Measurements from ENCODE around the gene DNAI2.

DNAI2 gene, protein sequence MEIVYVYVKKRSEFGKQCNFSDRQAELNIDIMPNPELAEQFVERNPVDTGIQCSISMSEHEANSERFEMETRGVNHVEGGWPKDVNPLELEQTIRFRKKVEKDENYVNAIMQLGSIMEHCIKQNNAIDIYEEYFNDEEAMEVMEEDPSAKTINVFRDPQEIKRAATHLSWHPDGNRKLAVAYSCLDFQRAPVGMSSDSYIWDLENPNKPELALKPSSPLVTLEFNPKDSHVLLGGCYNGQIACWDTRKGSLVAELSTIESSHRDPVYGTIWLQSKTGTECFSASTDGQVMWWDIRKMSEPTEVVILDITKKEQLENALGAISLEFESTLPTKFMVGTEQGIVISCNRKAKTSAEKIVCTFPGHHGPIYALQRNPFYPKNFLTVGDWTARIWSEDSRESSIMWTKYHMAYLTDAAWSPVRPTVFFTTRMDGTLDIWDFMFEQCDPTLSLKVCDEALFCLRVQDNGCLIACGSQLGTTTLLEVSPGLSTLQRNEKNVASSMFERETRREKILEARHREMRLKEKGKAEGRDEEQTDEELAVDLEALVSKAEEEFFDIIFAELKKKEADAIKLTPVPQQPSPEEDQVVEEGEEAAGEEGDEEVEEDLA

DNA sequence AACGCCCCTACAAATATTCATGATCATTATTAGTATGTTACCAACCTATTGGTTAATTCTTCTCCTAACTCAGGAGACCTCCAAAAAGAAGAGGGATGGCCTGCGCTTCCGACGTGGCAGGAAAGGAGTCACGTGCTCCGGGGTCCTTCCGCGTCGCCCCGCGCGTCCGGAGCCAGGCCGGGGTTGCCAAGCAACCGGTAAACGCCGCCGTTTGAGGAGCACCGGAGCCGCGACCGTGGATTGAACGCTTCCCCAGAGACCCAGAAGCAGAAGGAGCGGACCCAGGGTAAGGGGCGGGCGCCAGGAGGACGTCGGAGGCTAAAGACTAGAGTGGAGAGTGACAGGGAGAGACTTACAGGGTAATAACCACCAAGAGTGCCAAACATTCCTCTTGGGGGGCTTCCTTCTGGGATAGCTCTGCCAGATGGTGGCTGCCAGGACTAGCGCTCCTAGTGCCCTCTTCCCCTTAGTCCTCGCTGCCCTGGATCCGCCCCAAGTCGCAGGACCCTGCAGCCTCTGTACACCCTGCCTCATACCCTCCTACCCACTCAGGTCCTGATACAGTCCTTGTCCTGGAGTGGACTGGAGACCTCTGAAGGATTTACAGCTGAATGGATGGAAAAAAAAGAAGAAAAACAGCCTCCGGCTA is at the start of gene DNAI2:
Gene DNAI2, plus strand, starts transcription at position 175 of the 649 bp plus-strand sequence. CDS start 7,584 bp downstream, outside the sequence.
- no peak for DNase-seq

DNA sequence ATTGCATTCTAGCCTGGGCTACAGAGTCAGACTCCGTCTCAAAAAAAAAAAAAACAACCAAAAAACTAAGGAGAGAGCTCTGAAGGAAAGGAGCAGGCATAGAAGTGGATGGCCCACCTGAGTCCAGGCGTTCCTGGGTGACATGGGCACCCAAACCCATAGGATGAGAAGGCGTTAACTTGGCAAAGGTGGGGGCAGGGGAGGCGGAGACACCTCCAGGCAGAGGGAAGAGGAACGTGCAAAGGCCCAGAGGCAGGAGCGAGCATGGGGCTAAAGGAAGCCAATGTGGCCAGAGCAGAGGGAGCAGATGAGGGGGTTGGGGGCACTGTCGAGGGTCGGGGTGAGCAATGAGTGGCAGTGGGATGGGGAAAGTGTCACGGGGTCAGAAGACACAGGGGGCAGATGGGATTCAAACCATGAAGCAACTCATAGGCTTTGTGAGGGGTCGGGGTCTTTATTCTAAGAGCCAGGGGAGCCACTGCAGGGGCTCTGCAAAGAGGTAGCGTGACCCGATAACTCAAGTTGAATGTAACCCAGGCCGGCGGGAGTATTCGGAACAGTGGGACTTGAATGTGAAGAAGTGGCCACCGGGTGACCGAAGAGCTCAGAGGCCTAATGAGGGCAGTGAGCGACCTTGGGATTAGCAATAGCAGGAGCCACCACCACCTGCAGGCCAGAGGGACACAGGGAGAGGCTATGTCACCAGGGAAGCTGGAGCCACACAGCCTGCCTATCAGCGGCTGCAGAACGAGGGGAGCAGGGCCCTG is 48.9 kb upstream of the DNAI2 start:
- no peak for DNase-seq

DNA sequence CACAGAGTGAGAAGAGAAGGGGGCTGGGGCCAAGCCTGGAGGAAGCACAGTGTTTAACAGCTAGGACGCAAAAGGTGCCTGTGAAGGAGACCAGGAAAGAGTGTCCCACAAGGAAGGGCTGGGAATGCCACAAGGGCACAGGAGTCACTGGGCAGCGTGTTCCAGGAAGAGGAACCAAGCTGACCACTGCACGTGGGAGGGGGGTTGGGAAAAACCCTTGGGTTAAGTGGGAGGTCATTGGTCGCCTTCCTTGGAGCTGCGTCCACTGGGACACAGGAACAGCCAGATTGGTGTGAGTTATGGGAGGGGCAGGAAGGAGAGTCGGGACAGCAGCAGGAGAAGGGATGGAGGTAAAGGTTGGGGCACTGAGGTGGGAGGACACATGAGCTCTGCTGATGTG is 47.8 kb upstream of the DNAI2 start:
- peak; percentile 77 to 82 for DNase-seq

DNA sequence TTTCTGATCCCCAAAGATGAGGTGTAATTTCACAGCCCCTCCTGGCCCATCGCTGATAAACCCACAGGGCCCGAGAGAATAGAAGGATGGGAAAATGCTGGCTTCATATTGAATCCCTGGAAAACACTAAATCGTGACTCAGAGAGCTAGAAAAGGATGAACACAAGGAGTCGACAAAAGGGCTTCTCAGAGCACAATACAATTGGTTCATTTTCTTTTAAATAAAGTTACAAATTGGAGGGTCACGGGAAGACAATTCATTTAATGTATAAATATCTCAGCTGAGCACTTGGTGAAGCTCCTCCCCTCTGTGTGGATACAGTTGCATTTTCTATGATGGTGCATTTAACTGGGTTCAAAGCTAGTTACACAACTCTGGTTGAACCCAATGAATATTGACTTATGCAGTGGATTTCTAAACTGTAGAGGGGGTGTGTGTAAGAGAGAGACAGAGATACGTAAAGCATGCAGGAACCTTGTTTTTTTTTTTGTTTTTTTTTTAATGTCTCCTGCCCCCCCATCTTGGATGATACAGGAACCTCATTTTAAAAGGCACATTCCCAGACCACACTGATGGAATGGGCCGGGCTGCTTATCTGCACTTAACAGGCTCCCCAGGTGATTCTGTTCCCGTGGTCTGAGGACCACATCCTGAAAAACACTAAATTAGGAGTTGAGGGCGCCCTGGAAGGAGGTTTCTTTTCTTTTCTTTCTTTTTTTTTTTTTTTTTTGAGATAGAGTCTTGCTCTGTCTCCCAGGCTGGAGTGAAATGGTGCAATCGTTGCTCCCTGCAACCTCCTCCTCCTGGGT is 46.6 kb upstream of the DNAI2 start:
- DNase-seq: no peak

DNA sequence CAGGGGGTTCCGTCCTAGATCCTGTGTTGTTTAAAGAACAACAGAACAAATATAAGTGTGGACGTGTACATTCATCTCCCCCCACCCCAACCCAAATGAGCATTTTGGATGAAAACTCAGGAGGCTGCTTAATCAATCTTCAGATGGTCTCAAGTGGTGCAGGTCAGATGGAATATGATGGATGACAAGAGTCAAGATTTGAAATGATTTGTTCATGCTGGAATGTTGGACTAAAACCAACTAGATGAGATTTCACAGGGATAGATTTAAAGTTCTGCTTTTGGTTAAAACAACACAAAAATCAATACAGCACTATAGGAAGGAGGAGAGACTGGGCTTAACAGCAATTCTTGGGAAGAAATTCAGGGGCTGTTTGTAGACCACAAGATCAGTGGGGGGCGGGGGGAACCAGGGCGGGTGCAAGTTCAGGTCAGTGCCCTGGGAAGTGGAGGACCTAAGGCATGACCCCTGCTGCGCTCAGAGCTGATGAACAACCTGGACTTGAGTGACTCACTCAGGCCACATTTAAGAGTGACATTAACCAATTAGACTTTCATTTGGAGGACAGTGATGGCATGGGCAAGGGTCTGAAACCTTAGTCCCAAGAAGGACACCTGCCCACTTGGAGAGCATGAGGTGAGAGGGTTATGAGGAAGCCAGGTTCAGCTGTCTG is 45.6 kb upstream of the DNAI2 start:
- DNase-seq: no peak

DNA sequence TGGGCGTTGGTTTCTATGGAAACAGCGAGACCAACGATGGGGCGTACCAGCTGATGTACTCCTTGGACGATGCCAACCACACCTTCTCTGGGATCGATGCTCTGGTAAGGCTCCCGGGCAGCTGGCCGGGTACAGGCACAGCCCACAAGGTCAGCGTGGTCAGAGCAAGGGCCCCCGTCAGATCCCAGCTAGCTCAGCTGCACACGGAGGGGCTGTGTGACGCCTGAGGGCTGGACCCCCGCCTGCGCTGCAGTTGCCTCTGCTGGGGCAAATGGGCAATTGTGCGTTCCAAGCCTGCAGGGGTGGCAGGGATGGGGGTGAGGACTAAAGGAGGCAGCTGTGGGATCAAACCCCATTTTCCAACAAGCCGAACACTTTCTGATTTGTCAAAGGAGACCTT is 43.1 kb upstream of the DNAI2 start:
- no peak for DNase-seq

DNA sequence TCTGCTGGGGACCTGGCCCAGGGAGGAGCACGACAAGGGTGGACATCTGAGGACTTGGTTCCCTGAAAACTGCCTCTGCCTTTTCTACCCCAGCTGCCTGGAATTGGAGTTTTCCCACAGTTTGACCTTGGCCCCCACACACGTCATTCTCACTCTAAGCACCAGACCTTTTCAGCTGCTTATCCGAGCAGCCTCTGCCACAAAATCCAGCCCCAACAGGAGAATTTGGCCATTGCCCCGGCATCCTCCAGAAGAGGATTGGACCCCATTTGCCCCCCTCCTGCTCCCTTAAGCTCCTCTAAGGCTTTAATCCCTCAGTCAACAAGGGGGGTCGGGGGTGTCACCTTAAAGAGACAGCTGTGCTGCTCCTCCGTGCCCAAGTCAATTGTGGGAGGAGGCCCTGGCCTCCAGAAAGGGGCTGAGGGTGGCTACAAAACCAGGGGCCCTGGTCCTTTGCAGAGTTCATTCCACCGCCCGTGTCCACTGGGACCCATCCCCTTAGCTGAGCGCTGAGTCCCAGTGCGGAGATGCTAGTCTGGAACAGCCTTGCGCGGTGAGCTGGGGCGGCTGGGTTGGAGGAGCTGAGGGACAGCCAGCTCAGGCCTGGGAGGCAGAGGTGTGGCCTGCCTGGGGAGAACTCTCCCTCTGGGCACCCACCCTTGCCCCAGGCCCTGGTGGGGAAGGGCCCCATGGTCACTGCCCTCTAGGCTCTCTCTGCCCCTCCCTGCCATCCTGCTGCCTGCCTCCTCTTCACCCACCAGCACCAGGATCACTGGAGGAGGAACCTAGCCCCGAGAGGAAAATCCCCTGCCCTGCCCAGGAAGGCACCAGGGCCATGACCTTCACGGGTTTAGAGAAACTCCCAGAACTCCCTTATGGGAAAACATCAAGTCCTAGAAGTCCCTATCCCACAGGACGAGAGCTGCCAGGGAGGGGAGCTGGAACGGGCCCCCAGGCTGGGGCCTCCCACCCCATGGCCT is 41.8 kb upstream of the DNAI2 start:
- DNase-seq: peak; percentile 53 to 69

DNA sequence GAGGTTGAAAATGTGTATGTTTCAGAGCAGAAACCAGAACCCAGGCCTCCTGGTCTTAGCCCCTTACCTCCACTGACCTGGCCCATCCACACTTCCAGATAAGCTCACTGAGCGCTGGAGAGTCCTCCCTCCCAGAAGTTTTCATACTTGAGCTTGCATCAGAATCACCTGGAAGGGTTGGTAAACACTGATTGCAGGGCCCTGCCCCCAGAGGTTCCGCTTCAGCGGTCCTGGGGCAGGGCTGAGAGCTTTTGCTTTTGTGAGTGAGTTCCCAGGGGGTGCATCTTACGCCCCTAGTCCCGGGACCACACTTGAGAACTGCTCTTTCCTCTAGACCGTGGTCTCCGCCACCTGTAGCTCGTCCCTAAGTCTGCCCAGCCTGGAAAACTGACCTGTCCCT is 40.1 kb upstream of the DNAI2 start:
- no peak for DNase-seq

DNA sequence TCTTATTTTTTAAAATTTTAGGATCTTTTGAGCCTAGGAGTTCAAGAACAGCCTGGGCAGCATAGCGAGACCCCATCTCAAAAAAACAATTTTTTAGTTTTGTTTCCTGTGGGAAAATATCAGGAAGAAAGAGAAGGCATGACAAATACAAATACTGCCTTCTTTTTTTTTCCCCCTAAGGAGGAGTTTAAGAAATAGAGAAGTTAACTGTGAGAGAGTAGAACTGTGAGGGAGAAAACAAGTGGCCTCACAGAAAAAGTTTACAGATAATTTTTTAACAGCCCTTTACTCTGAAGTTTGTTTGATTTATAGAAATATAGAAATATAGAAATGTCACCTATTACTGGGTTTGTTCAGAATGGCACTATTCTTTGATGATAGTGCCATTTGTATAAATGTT is 39.5 kb upstream of the DNAI2 start:
- DNase-seq: peak; percentile 58 to 63

DNA sequence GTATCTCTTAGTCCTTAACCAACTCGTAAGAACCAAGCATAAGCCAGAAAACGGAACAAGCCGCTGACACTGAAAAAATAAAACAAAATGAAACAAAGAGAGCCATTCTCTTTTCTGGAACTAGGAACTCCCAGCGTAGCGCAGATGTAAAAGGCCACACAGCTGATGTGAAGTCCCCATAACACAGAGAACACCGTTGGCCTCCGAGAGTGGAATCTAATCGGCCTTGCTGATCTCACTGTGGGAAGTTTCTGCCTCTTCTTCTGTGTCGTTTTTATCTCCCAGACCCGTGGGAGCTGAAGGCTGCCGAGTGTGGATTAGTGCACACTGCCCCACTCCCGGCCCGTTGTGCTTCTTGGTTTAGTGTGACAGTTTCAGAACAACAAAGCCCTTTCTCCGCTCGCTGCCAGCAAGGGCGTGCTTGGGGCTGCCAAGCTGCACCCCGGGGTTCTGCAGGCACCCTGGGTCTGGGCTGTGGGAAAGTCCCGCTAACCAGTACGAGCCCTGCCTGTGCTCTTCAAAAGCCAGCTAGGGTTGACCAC is 38.9 kb upstream of the DNAI2 start:
- peak; percentile 62 to 68 for DNase-seq

DNA sequence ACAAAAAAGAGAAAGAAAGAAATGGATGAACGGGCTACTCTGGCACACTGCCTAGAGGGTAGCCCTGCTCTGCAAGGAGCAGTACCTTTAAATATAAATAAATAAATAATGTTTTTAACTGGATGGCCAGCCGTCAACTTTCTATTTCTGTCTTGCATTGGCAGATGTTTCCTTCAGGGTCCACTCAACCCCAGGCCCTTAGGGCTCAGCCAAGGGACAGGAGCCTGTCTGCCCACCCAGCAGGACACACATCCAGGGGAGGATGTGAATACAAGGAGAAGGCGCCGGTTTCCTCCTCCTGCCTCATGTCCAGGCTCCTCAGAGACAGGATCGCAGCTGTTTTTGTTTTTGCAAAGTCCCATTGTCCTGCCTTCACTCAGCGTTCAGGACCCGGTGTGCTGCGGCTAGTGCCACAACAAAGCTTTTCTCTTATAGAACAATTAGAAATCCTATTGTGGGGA is 38.1 kb upstream of the DNAI2 start:
- no peak for DNase-seq

DNA sequence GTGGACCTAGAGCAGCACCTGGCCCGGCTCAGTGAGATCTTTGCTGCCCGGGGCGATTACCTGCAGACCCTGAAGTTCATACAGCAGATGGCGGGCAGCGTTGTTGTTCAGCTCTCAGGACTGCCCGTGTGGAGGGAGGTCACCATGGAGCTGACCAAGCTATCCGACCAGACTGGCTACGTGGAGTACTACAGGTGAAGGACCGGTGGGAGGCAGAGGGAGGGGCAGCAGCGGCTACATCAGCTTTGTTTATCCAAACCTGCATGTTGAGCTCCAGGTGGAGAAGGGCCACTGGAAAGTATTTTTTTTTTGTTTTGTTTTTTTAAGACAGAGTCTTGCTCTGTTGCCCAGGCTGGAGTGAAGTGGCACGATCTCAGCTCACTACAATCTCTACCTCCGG is 36.7 kb upstream of the DNAI2 start:
- no peak for DNase-seq

DNA sequence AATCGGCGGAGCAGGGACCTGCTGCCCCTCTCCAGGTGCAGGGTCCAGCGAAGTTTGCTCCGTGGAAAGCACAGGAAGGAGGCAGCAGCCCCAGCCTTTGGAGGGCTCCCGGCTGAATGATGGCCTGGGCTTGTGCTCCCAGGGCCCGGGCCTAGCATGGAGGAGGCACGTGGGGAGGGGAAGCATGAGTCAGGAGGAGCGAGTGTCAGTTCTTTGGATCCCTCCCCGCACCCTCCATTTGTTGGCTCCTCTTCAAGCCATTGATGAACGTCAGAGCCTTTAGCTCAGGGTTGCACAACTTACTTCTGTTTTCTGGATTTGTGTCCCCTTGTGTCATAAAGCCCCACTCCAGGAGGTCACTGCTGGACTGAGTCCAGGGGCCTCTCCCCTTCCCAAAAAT is 34.9 kb upstream of the DNAI2 start:
- DNase-seq: peak; percentile 90 to 92

DNA sequence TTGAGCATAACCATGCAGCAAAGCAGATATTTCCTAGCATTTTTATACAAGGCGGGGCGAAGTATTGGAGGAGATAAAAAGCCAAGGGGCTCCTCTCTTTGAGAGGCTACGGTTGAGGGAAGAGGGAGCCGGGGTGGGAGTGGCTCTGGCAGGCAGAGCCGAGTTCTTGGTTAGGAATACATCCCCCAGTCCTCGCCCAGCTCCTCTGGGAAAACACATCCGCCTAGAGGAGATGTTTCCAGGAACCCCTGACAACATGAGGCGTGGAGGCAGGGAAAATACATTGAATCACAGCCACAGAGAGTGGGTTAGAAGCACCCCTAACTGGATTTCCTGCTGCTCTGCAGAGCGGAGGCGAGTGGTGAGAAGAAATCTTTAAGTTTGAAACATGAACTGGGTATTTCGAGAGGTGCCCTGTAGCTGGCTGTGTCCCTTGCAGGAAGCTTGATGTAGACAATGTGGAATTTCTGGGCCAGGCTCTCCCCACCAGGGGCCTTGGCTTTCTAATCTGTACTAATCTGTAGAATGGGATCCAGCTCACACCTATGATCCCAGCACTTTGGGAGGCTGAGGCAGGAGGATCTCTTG is 33.3 kb upstream of the DNAI2 start:
- DNase-seq: peak; percentile 63 to 83

DNA sequence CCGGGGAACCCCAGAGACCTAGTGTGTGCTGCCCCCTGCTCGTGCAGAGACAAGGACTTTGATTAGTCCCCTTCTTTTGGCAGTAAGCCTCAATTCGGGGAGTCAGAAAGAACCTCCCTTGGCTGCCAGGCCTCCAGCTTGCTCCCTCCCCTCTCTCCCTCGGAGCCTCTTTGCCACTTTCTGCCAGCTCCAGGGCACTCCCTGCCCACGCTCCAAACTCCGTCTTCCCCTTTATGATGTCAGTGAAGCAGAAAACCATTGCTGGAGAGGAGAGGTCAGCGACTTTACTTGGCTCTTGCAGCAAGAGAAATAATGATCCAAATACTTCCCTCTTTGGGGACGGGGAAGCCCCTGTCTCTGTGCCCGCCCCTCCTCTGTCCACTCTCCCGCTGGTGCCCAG is 32.6 kb upstream of the DNAI2 start:
- DNase-seq: peak; percentile 92 to 96

DNA sequence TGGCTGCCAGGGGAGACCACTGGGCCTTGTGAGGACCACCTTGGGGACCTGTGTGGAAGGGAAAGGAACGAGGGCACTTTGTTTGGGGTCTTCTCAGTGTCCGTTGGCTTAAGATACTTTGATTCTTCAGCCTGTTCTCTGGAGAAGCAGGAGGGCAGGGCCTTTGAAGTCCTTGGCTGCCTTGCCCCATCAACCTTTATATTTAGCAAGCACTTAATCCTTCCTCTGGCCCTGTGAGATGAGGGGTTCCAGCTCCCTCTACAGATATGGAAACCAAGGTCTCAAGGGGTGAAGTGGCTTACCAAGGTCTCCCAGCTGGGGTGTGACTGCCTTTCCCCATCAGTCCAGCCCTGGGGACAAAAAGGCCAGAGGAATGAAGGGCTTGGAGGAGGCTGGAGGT is 32.2 kb upstream of the DNAI2 start:
- peak in 1 of 2 donors; percentile 15 for DNase-seq

DNA sequence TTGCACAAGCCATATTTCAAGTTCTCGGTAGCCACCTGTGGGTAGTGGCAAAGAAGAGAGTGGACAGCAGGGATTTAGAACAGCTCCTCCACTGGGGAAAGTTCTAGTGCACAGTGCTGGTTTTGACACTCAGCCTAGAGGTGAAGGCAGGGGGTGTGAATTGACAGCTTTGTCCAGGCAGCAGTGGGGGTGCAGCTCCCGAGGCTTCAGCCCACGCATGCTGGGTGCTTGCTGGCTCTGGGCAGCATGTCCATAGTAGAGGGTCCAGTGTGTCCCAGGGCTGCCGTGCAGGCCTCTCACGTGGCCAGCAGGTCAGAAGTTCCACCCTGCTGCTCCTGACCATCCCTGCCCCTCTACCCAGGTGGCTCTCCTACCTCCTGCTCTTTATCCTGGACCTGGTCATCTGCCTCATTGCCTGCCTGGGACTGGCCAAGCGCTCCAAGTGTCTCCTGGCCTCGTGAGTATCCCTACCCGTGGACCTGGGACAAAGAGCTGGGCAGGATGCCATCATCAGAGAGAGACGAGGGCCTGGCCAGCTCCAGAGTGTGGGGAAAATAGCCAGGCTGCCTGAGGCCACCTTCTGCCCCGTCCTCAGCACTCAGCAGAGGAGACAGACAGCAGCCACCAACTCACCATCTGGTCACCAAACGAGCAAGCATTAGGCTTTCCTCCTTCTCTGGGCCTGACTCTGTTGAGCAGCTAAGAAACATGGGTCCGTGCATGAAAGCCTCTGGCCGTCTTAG is 30.9 kb upstream of the DNAI2 start:
- no peak for DNase-seq

DNA sequence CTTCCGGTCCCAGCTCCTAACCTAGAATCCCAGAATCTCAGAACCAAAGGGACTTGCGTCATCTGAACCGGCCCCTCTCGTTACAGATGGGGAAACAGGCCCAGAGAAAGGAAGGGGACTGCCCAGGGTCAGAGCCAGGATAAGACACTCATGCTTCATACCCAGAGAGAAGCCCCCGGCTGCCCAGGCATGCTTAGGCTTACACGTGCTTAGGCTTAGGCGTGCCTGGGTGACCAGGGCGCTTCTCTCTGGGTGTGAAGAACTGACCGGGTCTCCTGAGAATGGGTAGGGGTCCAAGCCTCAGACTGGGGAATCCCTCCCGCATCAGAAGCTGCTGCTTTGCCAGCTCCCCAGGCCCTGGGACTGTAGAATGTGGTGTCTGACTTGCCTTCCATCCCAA is 29.9 kb upstream of the DNAI2 start:
- DNase-seq: no peak

DNA sequence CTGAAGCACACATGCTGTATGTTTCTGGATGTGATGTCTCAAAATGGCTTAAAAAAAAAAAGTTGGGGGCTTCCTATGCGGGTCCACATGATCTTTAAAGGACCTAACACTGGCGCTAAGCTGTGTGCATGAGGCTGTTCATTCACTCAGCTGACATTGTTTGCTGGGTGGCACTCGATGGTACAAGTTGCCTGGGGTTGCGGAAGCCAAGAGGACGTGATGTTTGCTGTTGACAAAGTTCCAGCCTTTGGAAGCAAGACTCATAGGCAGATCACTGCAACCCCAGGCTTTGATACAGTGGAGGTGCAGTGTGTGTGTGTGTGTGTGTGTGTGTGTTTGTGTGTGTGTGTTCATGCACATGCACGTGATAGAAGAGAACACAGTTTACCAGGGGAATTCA is 29.5 kb upstream of the DNAI2 start:
- no peak for DNase-seq

All from inflammatory macrophage treated with lipopolysaccharide for 1 hour (primary cell).